Adipose tissue (tissue), 3 donors: ENCODE results near the gene TNFRSF14. TPM values are rescaled to one million over a fixed set of nuclear protein-coding genes. Genes with fewer than 3 reads are reported as not detected.

Experiments used
- polyA plus RNA-seq, 3 donors: library from polyadenylated mRNA; stranded (reverse); fragments of 200-250 nt; gene quantifications; one replicate each; pipeline ENCODE4 v1.2.3, GENCODE V29; 2013
- donor health status: healthy with polysubstance abuse.
- donor health status: Bipolar disorder and iron deficiency.
- donor health status: healthy.

Gene TNFRSF14
- polyA plus RNA-seq, 3 donors: 21.8 to 92.2 (median 46.4) TPM

Other genes with a start within 250 kb of the TNFRSF14 start
- gene MORN1, start 164.8 kb upstream of the TNFRSF14 start, polyA plus RNA-seq: 1 to 10 TPM; 3.1 to 5.3 (median 3.2) TPM
- gene RER1, start 164.5 kb upstream of the TNFRSF14 start, polyA plus RNA-seq: 10 to 100 TPM; 54.8 to 89.2 (median 59.0) TPM
- gene PEX10, start 143.8 kb upstream of the TNFRSF14 start, polyA plus RNA-seq: 10 to 100 TPM; 13.8 to 30.2 (median 18.8) TPM
- 1 to 10 TPM in 1 of 3 donors, under 1 TPM in 2; 0.45 to 2.2 (median 0.62) TPM for gene PLCH2, start 80.1 kb upstream of the TNFRSF14 start, polyA plus RNA-seq
- 10 to 100 TPM in 2 of 3 donors, 1 to 10 TPM in 1; 8.9 to 14.5 (median 10.8) TPM for gene PANK4, start 29.8 kb upstream of the TNFRSF14 start, polyA plus RNA-seq
- under 1 TPM in 2 of 3 donors, not detected in 1; 0.10 to 0.15 TPM for gene HES5, start 26.1 kb upstream of the TNFRSF14 start, polyA plus RNA-seq
- gene PRXL2B, start 30.4 kb downstream of the TNFRSF14 start, polyA plus RNA-seq: 1 to 10 TPM; 6.5 to 9.8 (median 8.5) TPM
- 1 to 10 TPM; 3.0 to 7.0 (median 3.8) TPM for gene MMEL1, start 76.6 kb downstream of the TNFRSF14 start, polyA plus RNA-seq
- under 1 TPM; 0.15 to 0.22 (median 0.16) TPM for gene TTC34, start 245.3 kb downstream of the TNFRSF14 start, polyA plus RNA-seq